Activated CD4-positive, alpha-beta T cell treated with anti-CD3 and anti-CD28 coated beads for 24 hours (primary cell): ENCODE results near the gene CDKN1C.
A peak's percentile ranks its signal among the peaks of the same experiment; 100 is the strongest.
"Not testable (repeated sequence)": the region's sequence is repeated elsewhere in the genome, so short reads cannot be mapped to it uniquely, and the experiment has no call there.

ENCODE experiments used
- DNase-seq, 2 donors: peaks; one replicate each; pipeline ENCODE4 v3.0.0-alpha.2; 2020; ENCODE audit warnings: low read depth in 2 of 2

CDKN1C gene

GRCh38 chr11:2909133-2909902, 23.7 kb upstream of the CDKN1C start:
- no peak for DNase-seq

- DNase-seq = no peak
These were observed 22.6 kb upstream of the CDKN1C start for GRCh38 chr11:2908130-2908529.

GRCh38 chr11:2905299-2905698, 19.7 kb upstream of the CDKN1C start:
- DNase-seq = not testable (repeated sequence)

- no peak for DNase-seq
These were observed 18.8 kb upstream of the CDKN1C start for GRCh38 chr11:2904153-2905052.

GRCh38 chr11:2903672-2904011, 18.1 kb upstream of the CDKN1C start:
- no peak for DNase-seq

GRCh38 chr11:2902784-2903671, 17.5 kb upstream of the CDKN1C start:
- no peak for DNase-seq

GRCh38 chr11:2901854-2902783, 16.5 kb upstream of the CDKN1C start:
- DNase-seq = peak; percentile 89 to 96

GRCh38 chr11:2901196-2901796, 15.7 kb upstream of the CDKN1C start:
- DNase-seq = no peak

- no peak for DNase-seq
These were observed 13.7 kb upstream of the CDKN1C start for GRCh38 chr11:2899080-2899783.

GRCh38 chr11:2898366-2899079, 12.9 kb upstream of the CDKN1C start:
- DNase-seq = peak in 1 of 2 donors; percentile 36

- DNase-seq = no peak
These were observed 11.5 kb upstream of the CDKN1C start for GRCh38 chr11:2897048-2897447.

- no peak for DNase-seq
These were observed 10.5 kb upstream of the CDKN1C start for GRCh38 chr11:2896047-2896446.

GRCh38 chr11:2893935-2894334, 8.4 kb upstream of the CDKN1C start:
- no peak for DNase-seq

GRCh38 chr11:2892967-2893528, 7.5 kb upstream of the CDKN1C start:
- DNase-seq = no peak

GRCh38 chr11:2892215-2892966, 6.8 kb upstream of the CDKN1C start:
- peak; percentile 55 to 60 for DNase-seq

GRCh38 chr11:2891326-2892214, 6.0 kb upstream of the CDKN1C start:
- no peak for DNase-seq
